Natural killer cell treated with Interleukin-12 subunit alpha and Interleukin-12 subunit beta and Interleukin-15 and Interleukin-18, amount 100 ng/mL, for 72 hours (primary cell): ENCODE results near the gene RHO. TPM values are rescaled to one million over a fixed set of nuclear protein-coding genes. Genes with fewer than 3 reads are reported as not detected.

Experiments used
- ATAC-seq, 2 donors: fragments of 150-1000 bp; cut with Tn5 transposase in 1 of 2; sonication (Bioruptor Pico), chemical (Tn5 transposase) in 1 of 2; 2 replicates each; pipeline ENCODE4 v1.10.0; 2021
- DNase-seq: peaks from one replicate; pipeline ENCODE4 v3.0.0; 2022; ENCODE audit warnings: low spot score
- H3K27ac Mint-ChIP-seq, 2 donors: 1 replicate in 1 of 2; 2 replicates in 1 of 2; pipeline ENCODE4 v1.8.0; 2022; ENCODE audit warnings: mixed read lengths in 2 of 2, mild to moderate bottlenecking in 1 of 2, moderate library complexity in 1 of 2
- H3K27me3 Mint-ChIP-seq, 2 donors: 1 replicate in 1 of 2; 2 replicates in 1 of 2; pipeline ENCODE4 v1.8.0; 2022; ENCODE audit warnings: mixed read lengths in 2 of 2
- H3K36me3 Mint-ChIP-seq: one replicate; pipeline ENCODE4 v1.8.0; 2022; ENCODE audit warnings: mixed read lengths
- H3K4me1 Mint-ChIP-seq, 2 donors: 1 replicate in 1 of 2; 2 replicates in 1 of 2; pipeline ENCODE4 v1.8.0; 2022; ENCODE audit warnings: low read depth in 2 of 2, mixed read lengths in 2 of 2, mild to moderate bottlenecking in 1 of 2
- H3K4me3 Mint-ChIP-seq: one replicate; pipeline ENCODE4 v1.8.0; 2022; ENCODE audit warnings: mixed read lengths
- H3K9me3 Mint-ChIP-seq: 2 replicates; pipeline ENCODE4 v1.8.0; 2022; ENCODE audit warnings: mixed read lengths
- total RNA-seq, 2 donors: library from RNA; stranded (reverse); gene quantifications; one replicate each; pipeline ENCODE4 v1.2.3, GENCODE V29; 2022

Gene RHO
- total RNA-seq, 2 donors from 2014 or later, result not detected

DNA sequence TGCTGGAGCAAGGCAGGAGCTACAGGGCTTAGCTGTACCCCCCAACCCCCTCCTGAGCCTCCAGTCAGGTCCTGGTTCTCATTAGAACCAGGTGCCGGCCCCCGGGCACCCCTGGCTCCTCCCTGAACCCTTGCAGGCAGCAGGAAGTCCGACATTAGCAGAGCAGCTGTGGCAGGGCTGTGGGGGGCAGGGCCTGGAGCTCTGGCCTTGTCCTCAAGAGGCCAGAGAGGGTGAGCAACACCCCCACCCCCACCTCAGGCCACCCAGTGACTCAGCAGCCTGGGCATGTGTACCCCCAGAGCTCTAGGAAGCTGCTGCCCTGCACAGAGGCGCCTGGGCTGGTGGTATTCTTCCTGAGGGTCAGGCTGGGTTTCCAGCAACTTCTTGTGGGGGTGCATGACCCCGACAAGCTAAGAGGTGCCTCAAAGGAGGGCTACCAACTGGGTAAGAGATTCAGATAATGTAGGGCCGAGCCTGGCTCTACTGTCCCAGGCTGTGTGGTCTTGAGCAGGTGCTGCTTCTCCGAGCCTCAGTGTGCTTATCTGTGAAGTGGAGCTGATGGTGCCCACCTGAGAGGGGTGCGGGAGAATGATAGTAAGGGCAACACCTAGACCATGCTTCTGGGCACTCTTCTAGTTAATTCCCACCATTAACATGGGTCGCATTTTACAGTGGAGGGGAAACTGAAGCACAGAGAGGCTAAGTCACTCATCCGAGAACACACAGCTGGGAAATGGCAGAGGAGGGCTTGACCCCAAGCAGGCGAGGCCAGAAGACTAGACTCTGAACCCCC is 30.5 kb downstream of the RHO start:
- H3K27me3 Mint-ChIP-seq, result no peaks in the 10 kb centered on the region
- no peak overlapping the region for H3K4me3 Mint-ChIP-seq
- DNase-seq (no peak), ATAC-seq (peak; percentile 21 to 56)
- peaks cover 24 to 26% of the 10 kb centered on the region in 2 donors for H3K4me1 Mint-ChIP-seq
- H3K9me3 Mint-ChIP-seq, result no peaks in the 10 kb centered on the region
- no peaks in the 10 kb centered on the region for H3K36me3 Mint-ChIP-seq
- peak overlapping the region; percentile 39 to 78 for H3K27ac Mint-ChIP-seq

DNA sequence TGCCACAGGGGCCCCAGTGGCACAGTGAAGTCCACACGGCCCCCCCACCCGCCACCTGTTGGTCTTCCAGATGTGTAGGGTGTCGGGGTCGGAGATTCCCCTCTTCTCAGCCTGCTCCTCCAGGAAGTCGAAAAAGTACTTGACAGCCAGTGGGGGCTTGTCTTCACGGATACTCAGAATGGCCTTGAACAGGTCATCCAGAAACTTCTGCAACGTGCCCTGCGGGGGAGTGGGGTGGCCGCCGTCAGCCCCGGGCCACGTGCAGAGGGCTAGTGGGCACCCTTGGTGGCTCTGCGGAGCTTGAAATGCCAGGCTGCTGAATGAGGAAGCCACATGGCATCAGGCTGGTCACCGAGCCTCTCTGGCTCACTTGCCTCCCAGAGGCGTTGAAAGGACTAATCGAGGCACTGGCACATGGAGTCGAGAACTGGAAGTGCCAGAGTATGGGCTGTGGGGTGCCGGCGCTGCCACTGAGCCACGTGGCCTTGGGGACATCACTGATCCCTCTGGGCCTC is 31.2 kb downstream of the RHO start:
- Mint-ChIP-seq H3K4me3 (no peak overlapping the region), H3K4me1 (peaks cover 19 to 20% of the 10 kb centered on the region in 2 donors), H3K27ac (no peak overlapping the region), H3K36me3 (no peaks in the 10 kb centered on the region), H3K9me3 (no peaks in the 10 kb centered on the region), H3K27me3 (no peaks in the 10 kb centered on the region)
- DNase-seq (no peak), ATAC-seq (no peak)

DNA sequence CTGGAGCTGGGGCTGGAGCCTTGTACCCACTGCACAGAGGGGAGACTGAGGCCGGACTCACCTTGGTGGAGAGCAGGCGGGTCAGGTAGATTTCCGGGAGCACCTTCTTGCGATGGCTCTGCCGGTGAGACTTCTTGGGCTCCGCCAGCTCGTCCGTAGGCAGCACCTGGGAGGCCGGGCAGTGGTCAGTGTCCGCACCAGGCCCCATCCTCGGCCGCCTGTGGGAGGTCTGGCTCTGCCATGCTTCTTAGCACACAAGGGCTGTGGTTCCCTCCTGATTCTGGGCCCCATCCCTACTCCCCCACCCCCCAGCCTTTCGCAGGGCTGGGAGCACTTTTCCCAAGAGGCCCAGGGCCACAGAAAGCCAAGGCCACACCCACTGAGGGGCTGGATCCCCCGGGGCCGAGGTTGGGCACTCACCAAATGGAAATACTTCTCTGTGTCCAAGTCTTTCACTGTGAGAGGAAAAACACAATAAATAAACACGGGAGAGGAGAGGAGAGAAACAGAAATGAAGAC is 31.9 kb downstream of the RHO start:
- Mint-ChIP-seq H3K27me3 (no peaks in the 10 kb centered on the region), H3K9me3 (no peaks in the 10 kb centered on the region), H3K4me1 (peaks cover 18% of the 10 kb centered on the region in 2 donors), H3K36me3 (no peaks in the 10 kb centered on the region), H3K27ac (peak overlapping the region in 1 of 2 donors; percentile 2), H3K4me3 (no peak overlapping the region)
- ATAC-seq, result no peak
- no peak for DNase-seq

DNA sequence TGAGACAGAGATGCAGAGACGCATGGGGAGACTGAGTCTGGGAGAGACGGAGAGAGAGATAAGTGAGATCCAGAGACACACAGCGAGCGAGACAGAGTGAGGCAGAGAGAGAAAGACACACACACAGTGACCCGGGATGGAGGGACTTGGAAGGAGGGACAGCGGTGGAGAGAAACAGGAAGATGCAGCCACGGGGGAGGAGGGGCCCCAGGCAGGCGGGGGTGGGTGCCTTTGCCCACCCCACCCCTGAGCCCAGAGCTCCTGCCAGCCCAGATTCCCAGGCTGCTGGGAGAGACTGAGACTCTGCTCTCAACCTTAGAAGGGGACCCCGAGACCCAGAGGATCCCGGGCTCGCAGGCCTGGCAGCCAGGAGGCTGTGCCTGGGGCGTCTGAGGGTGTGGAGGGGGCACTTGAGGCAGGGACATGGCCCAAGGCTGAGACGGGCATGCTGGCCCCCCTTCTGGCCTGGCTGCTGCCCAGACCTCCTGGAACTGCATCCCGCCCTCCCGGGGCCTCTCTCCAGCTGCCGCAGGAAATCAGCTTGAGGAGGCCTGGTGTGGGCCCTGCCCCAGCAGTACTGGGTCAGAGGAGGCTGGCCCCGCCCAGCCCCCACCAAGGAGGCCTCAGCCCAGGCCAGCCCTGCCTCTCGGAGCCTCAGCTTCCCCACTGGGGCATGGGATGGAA is 32.6 kb downstream of the RHO start:
- ATAC-seq (no peak), DNase-seq (no peak)
- Mint-ChIP-seq H3K27me3 (no peaks in the 10 kb centered on the region), H3K9me3 (no peaks in the 10 kb centered on the region), H3K36me3 (no peaks in the 10 kb centered on the region), H3K27ac (peak overlapping the region in 1 of 2 donors; percentile 2), H3K4me3 (no peak overlapping the region), H3K4me1 (peaks cover 18 to 21% of the 10 kb centered on the region in 2 donors)

DNA sequence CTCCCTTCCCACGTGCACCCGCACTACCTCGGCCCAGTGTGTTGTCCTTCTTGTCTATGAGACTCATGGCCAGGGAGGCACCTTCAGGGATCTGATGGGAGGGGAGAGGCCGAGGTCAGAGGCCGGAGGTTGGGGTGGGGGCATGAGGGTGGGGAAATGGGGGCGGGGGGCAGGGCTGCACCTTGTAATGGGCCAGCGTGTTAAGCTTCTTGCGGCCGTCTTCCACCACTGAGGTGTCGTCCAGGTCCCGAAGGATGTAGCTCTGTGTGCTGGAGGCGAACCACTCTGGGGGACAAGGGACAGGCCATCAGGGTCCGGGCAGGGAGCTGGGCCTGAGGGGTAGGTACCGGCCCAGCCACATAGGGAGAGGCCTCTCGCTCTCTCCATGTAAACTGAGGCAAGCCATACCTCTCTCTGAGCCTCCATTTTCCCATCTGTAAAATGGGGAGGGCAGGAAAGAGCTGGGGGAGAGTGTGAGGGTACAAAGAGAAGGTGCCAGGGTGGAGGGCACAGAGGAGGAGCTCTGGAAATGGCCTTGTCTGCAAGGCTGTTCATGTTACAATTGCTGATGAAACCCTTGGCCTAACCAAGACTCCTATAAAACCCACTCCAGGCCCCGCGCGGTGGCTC is 33.3 kb downstream of the RHO start:
- Mint-ChIP-seq H3K4me1 (peaks cover 21 to 27% of the 10 kb centered on the region in 2 donors), H3K36me3 (no peaks in the 10 kb centered on the region), H3K4me3 (no peak overlapping the region), H3K27ac (no peak overlapping the region), H3K9me3 (no peaks in the 10 kb centered on the region), H3K27me3 (no peaks in the 10 kb centered on the region)
- no peak for ATAC-seq
- DNase-seq, result no peak

DNA sequence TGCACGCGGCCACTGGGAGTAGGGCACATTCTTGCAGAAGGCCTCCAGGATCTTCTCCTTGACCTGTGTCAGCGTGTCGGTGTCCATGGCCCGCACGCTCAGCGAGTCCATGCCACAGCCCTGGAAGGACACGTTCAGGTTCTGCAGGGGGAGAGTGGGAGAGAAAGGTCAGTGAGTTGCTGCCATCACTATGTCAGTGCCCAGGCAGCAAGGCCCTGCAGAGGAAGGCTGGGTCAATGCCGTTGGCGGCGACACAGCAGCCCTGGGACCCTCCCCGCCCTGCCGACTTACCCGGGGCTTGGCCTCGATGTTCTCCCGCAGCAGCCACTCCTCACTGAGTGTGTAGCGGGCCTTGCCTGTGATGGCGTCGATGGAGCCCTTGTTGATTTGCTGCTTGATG is 34.4 kb downstream of the RHO start:
- H3K9me3 Mint-ChIP-seq, result no peaks in the 10 kb centered on the region
- ATAC-seq, result no peak
- DNase-seq, result no peak
- H3K36me3 Mint-ChIP-seq, result no peaks in the 10 kb centered on the region
- no peak overlapping the region for H3K4me3 Mint-ChIP-seq
- H3K4me1 Mint-ChIP-seq, result peaks cover 22 to 30% of the 10 kb centered on the region in 2 donors
- no peaks in the 10 kb centered on the region for H3K27me3 Mint-ChIP-seq
- no peak overlapping the region for H3K27ac Mint-ChIP-seq

DNA sequence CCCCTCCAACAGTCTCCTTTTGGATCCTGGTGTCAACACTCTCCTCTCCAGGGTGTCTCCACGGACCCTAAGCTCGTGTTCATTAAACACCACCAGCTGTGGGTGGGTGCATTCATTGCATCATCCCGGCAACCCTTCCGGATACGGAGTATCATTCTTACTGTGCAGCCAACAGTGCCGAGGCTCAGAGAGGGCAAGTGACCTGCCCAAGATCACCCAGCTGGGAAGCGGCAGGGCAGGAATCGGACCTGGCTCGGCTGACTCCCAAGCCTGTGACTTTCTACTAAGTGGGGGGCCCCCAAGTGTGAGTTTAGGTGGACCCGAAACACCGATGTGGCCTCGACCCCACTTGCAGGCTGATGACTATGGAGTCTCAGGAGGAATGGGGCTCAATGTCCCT is 34.9 kb downstream of the RHO start:
- no peaks in the 10 kb centered on the region for H3K9me3 Mint-ChIP-seq
- no peak overlapping the region for H3K4me3 Mint-ChIP-seq
- DNase-seq, result no peak
- H3K4me1 Mint-ChIP-seq, result peaks cover 21 to 28% of the 10 kb centered on the region in 2 donors
- no peak overlapping the region for H3K27ac Mint-ChIP-seq
- H3K27me3 Mint-ChIP-seq, result no peaks in the 10 kb centered on the region
- ATAC-seq, result no peak
- H3K36me3 Mint-ChIP-seq, result no peaks in the 10 kb centered on the region

DNA sequence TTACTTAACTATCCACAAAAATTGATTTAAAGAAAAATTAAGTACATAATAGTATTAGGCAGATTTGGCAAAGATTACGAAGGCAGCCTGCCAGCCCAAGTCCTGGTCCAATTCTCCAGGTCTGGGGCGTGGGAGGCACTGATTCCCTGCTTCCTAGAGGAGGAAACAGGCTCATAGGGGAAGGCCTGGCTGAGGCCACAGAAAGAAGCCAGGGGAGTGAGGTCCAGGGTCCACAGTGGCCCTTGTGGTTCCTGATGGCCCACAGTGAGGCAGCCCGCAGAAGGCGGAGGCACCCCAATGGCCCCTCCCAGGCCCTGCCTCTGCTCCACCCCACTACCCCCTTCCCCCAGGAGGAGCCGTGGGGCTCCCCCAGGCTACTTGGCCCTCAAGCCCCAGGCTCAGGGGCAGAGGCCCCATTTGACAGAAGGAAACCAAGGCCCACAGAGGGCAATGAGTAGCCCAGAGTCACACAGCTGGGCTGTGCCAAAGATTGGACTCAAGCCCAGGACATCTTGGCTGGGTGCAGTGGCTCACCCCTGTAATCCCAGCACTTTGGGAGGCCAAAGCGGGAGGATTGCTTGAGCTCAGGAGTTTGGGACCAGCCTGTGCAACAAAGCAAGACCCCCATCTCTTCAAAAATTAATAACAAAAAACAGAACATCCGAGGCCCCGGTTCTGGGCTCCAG is 35.6 kb downstream of the RHO start:
- Mint-ChIP-seq H3K27ac (no peak overlapping the region), H3K4me1 (peaks cover 23 to 31% of the 10 kb centered on the region in 2 donors), H3K4me3 (no peak overlapping the region), H3K36me3 (no peaks in the 10 kb centered on the region), H3K9me3 (no peaks in the 10 kb centered on the region), H3K27me3 (no peaks in the 10 kb centered on the region)
- ATAC-seq (no peak), DNase-seq (no peak)

DNA sequence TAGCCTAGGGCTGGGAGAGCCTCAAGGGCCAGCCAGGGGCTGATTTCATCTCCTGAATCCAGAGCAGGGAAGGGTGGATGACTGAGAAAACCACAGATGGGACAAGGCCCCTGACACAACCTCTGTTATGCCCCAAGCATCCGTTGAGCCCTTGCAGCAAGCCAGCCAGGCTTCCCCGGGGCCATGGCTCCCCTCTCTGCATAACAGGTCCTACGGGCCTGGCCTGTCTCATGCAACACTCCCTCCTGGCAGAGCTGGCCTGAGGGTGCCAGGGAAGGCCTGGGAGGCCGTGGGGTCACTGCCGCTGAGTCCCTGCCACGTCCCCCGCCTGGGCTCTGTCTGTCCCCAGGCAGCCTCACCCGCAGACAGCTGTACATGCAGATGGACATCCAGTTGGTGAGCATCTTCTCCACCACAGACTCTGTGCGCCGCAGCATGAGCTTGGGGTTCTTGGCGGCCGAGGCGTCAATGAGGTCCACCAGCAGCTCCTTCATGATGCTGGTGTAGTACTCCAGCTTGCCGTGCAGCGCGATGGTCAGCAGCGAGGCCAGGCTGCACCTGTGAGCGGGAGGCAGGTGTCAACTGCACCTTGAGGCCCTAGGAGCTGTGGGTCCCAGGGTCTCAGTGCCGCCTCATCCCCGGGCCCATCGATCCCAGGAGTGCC is 36.7 kb downstream of the RHO start:
- no peaks in the 10 kb centered on the region for H3K9me3 Mint-ChIP-seq
- no peaks in the 10 kb centered on the region for H3K27me3 Mint-ChIP-seq
- no peaks in the 10 kb centered on the region for H3K36me3 Mint-ChIP-seq
- no peak for DNase-seq
- no peak for ATAC-seq
- H3K4me3 Mint-ChIP-seq, result no peak overlapping the region
- H3K27ac Mint-ChIP-seq, result no peak overlapping the region
- peaks cover 34 to 41% of the 10 kb centered on the region in 2 donors for H3K4me1 Mint-ChIP-seq

DNA sequence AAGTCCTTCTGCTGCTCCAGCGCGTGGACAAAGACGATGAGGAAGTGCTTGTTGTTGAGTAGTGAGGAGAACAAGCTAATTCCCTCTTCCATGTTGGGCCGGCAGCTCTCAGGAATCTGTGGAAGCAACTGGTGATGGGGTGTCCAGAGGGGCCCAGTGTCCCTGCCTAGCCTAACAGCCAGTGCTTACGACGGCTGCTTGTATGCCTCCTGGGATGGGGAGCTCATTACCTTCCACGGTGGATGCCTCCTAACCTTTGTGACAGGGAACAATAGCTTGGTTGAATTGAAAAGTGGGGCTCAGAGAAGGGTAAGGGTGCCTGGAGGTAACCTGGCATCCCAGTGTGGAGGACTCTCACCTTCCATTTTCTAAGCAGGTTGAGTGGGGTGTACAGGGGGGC is 37.5 kb downstream of the RHO start:
- Mint-ChIP-seq H3K27me3 (no peaks in the 10 kb centered on the region), H3K27ac (no peak overlapping the region), H3K4me1 (peaks cover 29 to 36% of the 10 kb centered on the region in 2 donors), H3K36me3 (no peaks in the 10 kb centered on the region), H3K9me3 (no peaks in the 10 kb centered on the region), H3K4me3 (no peak overlapping the region)
- no peak for DNase-seq
- ATAC-seq, result no peak

DNA sequence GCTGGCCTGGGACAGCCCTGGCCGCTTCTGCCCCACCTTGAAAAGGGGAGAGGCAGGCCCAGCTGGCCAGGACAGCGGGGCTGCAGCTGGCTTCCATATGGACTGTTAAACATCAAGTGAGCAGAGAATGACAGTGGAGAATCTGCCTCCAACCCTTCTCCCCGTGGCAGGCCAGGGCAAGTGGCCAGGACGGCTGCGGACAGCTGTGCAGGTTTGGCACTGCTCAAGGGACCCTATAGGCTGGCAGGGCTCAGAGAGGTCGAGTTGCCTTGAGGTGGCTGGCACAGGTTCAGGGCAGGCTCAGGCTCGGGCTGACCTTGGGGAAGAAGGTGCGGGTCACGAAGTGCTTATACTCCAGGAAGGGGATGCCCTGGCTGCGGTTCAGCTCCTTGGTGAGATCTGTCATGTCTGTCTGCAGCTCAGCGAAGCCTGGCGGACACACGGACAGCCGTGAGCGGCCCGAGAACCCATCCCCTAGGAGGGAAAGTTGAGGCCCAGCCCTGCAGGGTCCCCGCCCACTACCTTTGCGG is 38.8 kb downstream of the RHO start:
- Mint-ChIP-seq H3K27ac (no peak overlapping the region), H3K9me3 (no peaks in the 10 kb centered on the region), H3K36me3 (no peaks in the 10 kb centered on the region), H3K4me1 (peaks cover 32 to 41% of the 10 kb centered on the region in 2 donors), H3K27me3 (no peaks in the 10 kb centered on the region), H3K4me3 (peak overlapping the region; percentile 22)
- ATAC-seq, result no peak
- no peak for DNase-seq

DNA sequence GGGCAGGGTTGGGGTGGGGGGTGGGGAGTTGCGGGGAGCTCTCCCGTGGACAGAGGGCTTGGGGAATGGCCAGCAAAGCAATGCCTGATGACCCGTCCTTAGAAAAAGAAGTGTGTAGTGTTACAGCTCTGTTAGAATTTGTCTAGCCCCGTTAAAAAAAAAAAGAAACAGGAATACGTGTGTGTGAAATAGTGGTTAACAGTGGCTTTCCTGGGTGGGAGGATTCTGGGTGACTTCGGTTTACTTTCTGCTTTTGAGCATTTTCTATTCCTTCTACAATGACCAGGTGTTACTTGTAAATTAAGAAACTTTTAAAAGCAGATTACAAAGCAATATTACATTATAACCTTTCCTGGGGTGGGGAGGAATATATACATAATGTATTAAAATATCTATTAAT is 39.5 kb downstream of the RHO start:
- Mint-ChIP-seq H3K9me3 (no peaks in the 10 kb centered on the region), H3K27ac (no peak overlapping the region), H3K36me3 (no peaks in the 10 kb centered on the region), H3K4me1 (peaks cover 33 to 42% of the 10 kb centered on the region in 2 donors), H3K27me3 (no peaks in the 10 kb centered on the region), H3K4me3 (no peak overlapping the region)
- ATAC-seq, result no peak
- DNase-seq, result no peak

DNA sequence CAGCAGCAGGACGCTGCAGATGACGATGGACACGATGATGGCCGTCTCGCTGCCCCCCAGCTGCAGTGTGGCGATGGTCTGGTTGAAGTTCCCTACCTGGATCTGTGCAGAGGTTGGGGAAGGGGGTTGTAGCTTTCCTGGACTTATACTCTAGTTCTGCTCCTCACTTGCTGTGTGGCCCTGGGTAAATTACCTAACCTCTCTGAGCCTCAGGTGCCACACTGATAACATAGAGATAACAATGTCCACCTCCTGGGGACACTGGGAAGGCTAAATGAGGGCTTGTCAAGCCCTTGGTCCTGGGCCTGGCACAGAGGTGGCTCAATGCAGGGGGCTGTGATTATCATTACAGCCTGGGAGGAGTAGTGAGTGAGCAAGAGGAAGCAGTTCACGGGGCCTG is 41.4 kb downstream of the RHO start:
- Mint-ChIP-seq H3K27ac (no peak overlapping the region), H3K9me3 (no peaks in the 10 kb centered on the region), H3K4me1 (peaks cover 33 to 51% of the 10 kb centered on the region in 2 donors), H3K4me3 (no peak overlapping the region), H3K27me3 (no peaks in the 10 kb centered on the region), H3K36me3 (no peaks in the 10 kb centered on the region)
- ATAC-seq (no peak), DNase-seq (no peak)
